ENCODE data around the gene ABO.
"Not testable (repeated sequence)": the region's sequence is repeated elsewhere in the genome, so short reads cannot be mapped to it uniquely, and the experiment has no call there.

ABO gene

GRCh38 chr9:133304158-133304470 lies 29.1 kb upstream of the ABO start:
- H3K27me3 Mint-ChIP-seq: peaks cover 24 to 36% of the 10 kb centered on the region in 2 donors
- H3K4me3 Mint-ChIP-seq: no peak overlapping the region
- H3K27ac Mint-ChIP-seq: no peak overlapping the region
- ATAC-seq (replicated peaks): no peak
- no peak for DNase-seq
- no peaks in the 10 kb centered on the region for H3K36me3 Mint-ChIP-seq
- H3K4me1 Mint-ChIP-seq: no peaks in the 10 kb centered on the region
- H3K9me3 Mint-ChIP-seq: no peaks in the 10 kb centered on the region

- H3K9me3 Mint-ChIP-seq: no peaks in the 10 kb centered on the region
- H3K36me3 Mint-ChIP-seq: no peaks in the 10 kb centered on the region
- H3K27me3 Mint-ChIP-seq: peaks cover 21 to 34% of the 10 kb centered on the region in 2 donors
- no peaks in the 10 kb centered on the region for H3K4me1 Mint-ChIP-seq
- H3K27ac Mint-ChIP-seq: no peak overlapping the region
- H3K4me3 Mint-ChIP-seq: no peak overlapping the region
- DNase-seq: no peak
- ATAC-seq (replicated peaks): no peak
Observed at GRCh38 chr9:133303266-133304157, 28.5 kb upstream of the ABO start.

GRCh38 chr9:133301253-133302230 lies 26.5 kb upstream of the ABO start:
- peaks cover 20 to 39% of the 10 kb centered on the region in 2 donors for H3K27me3 Mint-ChIP-seq
- H3K4me3 Mint-ChIP-seq: no peak overlapping the region
- no peak overlapping the region for H3K27ac Mint-ChIP-seq
- DNase-seq (no peak), ATAC-seq (replicated peaks) (no peak)
- H3K36me3 Mint-ChIP-seq: no peaks in the 10 kb centered on the region
- no peaks in the 10 kb centered on the region for H3K4me1 Mint-ChIP-seq
- no peaks in the 10 kb centered on the region for H3K9me3 Mint-ChIP-seq

GRCh38 chr9:133299996-133300395 lies 25.0 kb upstream of the ABO start:
- peaks cover 20 to 29% of the 10 kb centered on the region in 2 donors for H3K27me3 Mint-ChIP-seq
- H3K4me3 Mint-ChIP-seq: not testable (repeated sequence)

DNA sequence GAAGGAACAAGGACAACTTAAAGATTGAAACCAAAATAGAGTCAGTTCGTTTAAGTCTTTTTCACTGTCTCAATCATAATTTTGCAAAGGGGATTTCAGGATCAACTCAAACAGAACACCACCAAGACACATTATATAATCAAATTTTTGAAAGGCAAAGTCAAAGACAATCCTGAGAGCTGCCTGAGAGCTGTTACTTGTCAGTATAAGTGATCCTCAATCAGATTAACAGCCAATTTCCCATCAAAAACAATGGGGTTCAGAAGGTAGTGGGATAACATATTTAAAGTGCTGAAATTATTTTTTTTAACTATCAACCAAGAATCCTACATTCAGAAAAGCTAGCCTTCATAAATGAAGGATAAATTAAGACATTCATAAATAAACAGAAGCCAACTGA lies 19.3 kb upstream of the ABO start:
- H3K27me3 Mint-ChIP-seq: peaks cover 27 to 60% of the 10 kb centered on the region in 2 donors
- H3K9me3 Mint-ChIP-seq: peaks cover 10 to 28% of the 10 kb centered on the region in 2 donors
- H3K36me3 Mint-ChIP-seq: peaks cover 0 to 7% of the 10 kb centered on the region in 2 donors
- no peak overlapping the region for H3K27ac Mint-ChIP-seq
- H3K4me1 Mint-ChIP-seq: no peaks in the 10 kb centered on the region
- no peak for DNase-seq
- no peak overlapping the region for H3K4me3 Mint-ChIP-seq
- no peak for ATAC-seq (replicated peaks)

More at GRCh38 chr9:133299996-133300395, 25.0 kb upstream of the ABO start:
- ATAC-seq (replicated peaks); H3K36me3 Mint-ChIP-seq; H3K4me1 Mint-ChIP-seq; DNase-seq; H3K27ac Mint-ChIP-seq; H3K9me3 Mint-ChIP-seq: not testable (repeated sequence)

- H3K27ac Mint-ChIP-seq: no peak overlapping the region
- DNase-seq (no peak), ATAC-seq (replicated peaks) (no peak)
- peaks cover 17 to 41% of the 10 kb centered on the region in 2 donors for H3K27me3 Mint-ChIP-seq
- H3K4me1 Mint-ChIP-seq: no peaks in the 10 kb centered on the region
- peaks cover 11 to 28% of the 10 kb centered on the region in 2 donors for H3K9me3 Mint-ChIP-seq
- no peak overlapping the region for H3K4me3 Mint-ChIP-seq
- peaks cover 0 to 7% of the 10 kb centered on the region in 2 donors for H3K36me3 Mint-ChIP-seq
Observed at GRCh38 chr9:133290751-133291302, 15.8 kb upstream of the ABO start.

DNA sequence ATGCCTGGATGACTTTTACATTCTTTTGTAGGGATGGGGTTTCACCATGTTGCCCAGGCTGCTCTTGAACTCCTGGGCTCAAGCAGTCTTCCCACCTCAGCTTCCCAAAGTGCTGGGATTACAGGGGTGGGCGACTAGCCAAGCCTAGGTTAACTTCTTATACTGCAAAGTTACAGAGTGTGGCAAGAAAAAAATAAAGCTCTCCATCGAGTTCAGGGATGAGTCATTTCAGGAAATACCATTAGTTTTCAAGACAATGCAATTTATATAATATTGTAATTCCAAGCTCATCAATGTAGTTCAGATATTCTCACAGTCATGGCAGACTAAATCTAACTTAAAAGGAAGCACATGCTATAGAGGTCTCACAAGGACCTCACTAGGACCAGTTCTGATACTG lies 11.5 kb upstream of the ABO start:
- Mint-ChIP-seq H3K4me1 (no peaks in the 10 kb centered on the region), H3K27ac (no peak overlapping the region), H3K27me3 (peaks cover 0 to 13% of the 10 kb centered on the region in 2 donors), H3K36me3 (peaks cover 0 to 7% of the 10 kb centered on the region in 2 donors), H3K9me3 (peaks cover 9 to 14% of the 10 kb centered on the region in 2 donors), H3K4me3 (no peak overlapping the region)
- no peak for ATAC-seq (replicated peaks)
- no peak for DNase-seq

- Mint-ChIP-seq H3K9me3 (peaks cover 3 to 7% of the 10 kb centered on the region in 2 donors), H3K27me3 (peaks cover 2 to 10% of the 10 kb centered on the region in 2 donors), H3K4me3 (no peak overlapping the region), H3K27ac (no peak overlapping the region), H3K4me1 (no peaks in the 10 kb centered on the region), H3K36me3 (peaks cover 0 to 7% of the 10 kb centered on the region in 2 donors)
- DNase-seq (no peak), ATAC-seq (replicated peaks) (no peak)
Observed at GRCh38 chr9:133285252-133285775, 10.3 kb upstream of the ABO start.

- Mint-ChIP-seq H3K27ac (no peak overlapping the region), H3K4me1 (no peaks in the 10 kb centered on the region), H3K27me3 (peaks cover 9% of the 10 kb centered on the region in 2 donors), H3K36me3 (no peaks in the 10 kb centered on the region), H3K9me3 (peaks cover 0 to 1% of the 10 kb centered on the region in 2 donors), H3K4me3 (no peak overlapping the region)
- ATAC-seq (replicated peaks): no peak
- no peak for DNase-seq
Observed at GRCh38 chr9:133284362-133284761, 9.4 kb upstream of the ABO start.

DNA sequence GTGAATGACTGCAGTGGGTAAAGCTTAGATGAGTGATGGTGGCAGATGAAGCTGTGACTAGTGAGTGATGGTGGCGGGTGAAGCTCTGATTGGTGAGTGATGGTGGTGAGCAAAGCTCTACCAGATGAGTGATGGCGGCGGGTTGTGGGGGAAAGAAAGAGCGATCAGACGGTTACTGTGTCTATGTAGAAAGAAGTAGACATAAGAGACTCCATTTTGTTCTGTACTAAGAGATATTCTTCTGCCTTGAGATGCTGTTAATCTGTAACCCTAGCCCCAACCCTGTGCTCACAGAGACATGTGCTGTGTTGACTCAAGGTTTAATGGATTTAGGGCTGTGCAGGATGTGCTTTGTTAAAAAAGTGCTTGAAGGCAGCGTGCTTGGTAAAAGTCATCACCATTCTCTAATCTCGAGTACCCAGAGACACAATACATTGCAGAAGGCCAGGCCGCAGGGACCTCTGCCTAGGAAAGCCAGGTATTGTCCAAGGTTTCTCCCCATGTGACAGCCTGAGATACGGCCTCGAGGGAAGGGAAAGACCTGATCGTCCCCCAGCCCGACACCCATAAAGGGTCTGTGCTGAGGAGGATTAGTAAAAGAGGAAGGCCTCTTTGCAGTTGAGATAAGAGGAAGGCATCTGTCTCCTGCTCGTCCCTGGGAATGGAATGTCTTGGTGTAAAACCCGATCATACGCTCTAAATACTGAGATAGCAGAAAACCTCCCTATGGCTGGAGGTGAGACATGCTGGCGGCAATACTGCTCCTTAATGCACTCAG lies 8.4 kb upstream of the ABO start:
- not testable (repeated sequence) for ATAC-seq (replicated peaks); H3K9me3 Mint-ChIP-seq; H3K36me3 Mint-ChIP-seq; H3K27ac Mint-ChIP-seq; H3K4me1 Mint-ChIP-seq; H3K4me3 Mint-ChIP-seq; H3K27me3 Mint-ChIP-seq; DNase-seq

DNA sequence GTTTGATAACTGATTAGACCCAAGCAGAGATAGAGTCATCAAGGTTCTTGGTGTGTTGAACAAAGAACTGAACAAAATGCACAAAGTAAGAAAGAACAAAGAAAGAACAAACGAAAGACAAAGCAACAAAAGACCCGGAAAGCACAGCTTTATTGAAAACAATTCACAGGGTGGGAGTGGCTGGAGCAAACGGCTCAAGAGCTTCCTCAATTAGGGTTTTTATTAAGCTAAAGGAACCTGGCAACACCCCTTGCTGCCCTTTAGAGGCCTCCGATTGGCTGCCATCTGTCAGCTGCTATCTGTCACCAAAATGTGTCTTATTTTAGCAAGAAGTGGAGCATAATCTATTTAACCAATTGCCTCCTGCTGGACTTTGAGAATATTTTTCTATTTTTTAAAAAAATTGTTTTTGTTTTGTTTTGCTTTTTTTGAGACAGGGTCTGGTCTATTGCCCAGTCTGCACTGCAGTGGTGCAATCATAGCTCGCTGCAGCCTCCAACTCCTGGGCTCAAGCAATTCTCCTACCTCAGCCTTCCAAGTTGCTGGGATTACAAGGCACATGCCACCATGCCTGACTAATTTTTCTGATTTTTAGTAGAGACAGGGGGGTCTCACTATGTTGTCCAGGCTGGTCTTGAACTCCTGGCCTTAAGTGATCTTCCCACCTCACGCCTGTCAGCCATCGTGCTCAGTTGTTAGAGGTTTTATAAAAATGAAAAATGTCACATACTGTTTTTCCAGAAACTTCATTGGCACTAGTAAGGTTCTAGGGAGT lies 7.7 kb upstream of the ABO start:
- Mint-ChIP-seq H3K9me3 (peaks cover 5 to 6% of the 10 kb centered on the region in 2 donors), H3K4me1 (no peaks in the 10 kb centered on the region), H3K4me3 (no peak overlapping the region), H3K27ac (no peak overlapping the region), H3K36me3 (no peaks in the 10 kb centered on the region), H3K27me3 (peaks cover 15% of the 10 kb centered on the region in 2 donors)
- ATAC-seq (replicated peaks): peak; percentile 44 to 57
- no peak for DNase-seq

GRCh38 chr9:133280392-133280791 lies 5.4 kb upstream of the ABO start:
- Mint-ChIP-seq H3K4me3 (no peak overlapping the region), H3K4me1 (no peaks in the 10 kb centered on the region), H3K27me3 (peaks cover 27% of the 10 kb centered on the region in 2 donors), H3K9me3 (peaks cover 5 to 10% of the 10 kb centered on the region in 2 donors), H3K27ac (no peak overlapping the region), H3K36me3 (no peaks in the 10 kb centered on the region)
- ATAC-seq (replicated peaks): no peak
- DNase-seq: no peak
